GM19193 (cell line): ENCODE data around the gene BEX3.

ENCODE experiments used
- POLR2A ChIP-seq: IDR thresholded peaks from 4 replicates; pipeline ENCODE4 v1.6.1; 2011; ENCODE audit not compliant: insufficient read depth, insufficient read length; ENCODE audit errors: extremely low read depth

The BEX3 gene

GRCh38 chrX:103367502-103367901 is 8.8 kb upstream of the BEX3 start:
- TF ChIP-seq POLR2A, result no peak

GRCh38 chrX:103369479-103369878 is 6.9 kb upstream of the BEX3 start:
- TF ChIP-seq POLR2A, result no peak

GRCh38 chrX:103372886-103373285 is 3.5 kb upstream of the BEX3 start:
- TF ChIP-seq POLR2A, result no peak

DNA sequence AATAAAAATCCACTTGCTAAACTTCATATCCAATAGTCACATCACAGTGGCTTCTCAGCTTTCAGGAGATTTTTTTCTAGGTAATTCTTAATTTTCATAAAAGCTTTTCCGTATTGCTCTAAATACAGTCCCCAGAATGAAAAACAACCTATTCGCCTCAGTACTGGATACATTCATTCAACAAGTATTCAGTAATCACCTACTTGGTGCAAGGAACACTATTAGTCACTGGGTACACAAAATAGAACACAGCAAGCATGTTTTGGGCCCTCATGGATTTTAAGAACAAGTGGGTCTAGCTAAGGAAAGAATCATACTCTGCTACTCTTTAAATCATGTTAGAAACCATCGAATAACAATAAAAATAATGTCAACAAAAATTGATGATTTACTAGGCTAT is 2.8 kb upstream of the BEX3 start:
- TF ChIP-seq POLR2A, result no peak

GRCh38 chrX:103376979-103377324 is 614 bp downstream of the BEX3 start:
- no peak for TF ChIP-seq POLR2A

DNA sequence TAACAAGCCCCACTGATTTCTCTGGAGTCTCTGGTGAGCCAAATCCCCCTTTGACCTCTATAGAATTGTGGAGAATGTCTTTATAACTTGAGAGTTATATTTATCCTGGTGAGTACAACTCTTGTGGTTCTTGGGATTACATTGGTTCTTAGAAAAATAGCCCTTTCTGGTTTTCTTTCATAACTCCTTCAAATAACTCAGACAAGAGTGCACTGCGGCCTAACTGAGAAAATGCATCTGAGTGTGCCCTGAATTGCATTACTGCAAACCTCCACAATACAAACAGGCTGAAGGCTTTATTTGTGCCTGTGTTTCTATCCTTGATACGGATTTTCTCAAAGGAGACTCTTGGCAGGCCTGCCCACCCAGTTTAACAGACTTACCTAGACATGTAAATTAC is 2.7 kb downstream of the BEX3 start:
- TF ChIP-seq POLR2A, result no peak

DNA sequence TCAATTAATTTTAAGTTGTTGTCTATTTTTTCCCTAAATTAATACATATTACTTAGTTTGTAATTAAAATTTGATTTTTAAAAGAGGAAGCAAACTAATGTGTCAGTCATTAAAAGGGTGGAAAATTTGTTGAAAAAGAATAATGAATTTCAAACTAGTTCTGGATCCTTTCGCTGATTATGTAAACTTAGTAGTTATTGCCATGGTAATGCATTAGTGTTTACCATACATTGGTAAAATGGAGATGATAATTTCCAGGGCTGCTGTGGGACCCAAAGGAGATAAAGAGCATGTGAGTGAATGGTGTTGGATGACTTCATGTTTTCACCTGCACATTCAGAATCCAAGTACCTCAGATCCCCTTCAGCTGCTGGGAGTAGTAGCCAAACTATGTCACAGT is 6.5 kb downstream of the BEX3 start:
- TF ChIP-seq POLR2A, result no peak

GRCh38 chrX:103384672-103385071 is 8.3 kb downstream of the BEX3 start:
- no peak for TF ChIP-seq POLR2A

GRCh38 chrX:103386332-103386731 is 10.0 kb downstream of the BEX3 start:
- TF ChIP-seq POLR2A, result no peak

DNA sequence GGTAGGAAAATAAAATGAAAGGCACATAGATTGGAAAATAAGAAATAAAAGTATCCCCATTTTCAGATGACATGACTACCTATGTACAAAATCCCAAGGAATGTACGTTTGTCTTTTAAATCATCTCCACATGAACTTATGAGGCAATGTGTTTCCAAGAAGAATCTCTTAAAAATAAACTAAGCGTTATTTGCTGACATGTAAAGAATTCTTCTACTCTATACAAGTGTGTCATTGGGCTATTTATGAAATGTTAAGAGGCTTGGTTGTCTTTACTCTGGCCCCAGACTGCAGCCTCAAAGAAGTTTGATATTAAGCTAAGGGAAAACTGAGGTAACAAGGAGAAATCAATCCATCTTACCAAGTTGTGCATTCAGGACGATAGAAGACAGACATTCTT is 17.1 kb downstream of the BEX3 start:
- no peak for TF ChIP-seq POLR2A

DNA sequence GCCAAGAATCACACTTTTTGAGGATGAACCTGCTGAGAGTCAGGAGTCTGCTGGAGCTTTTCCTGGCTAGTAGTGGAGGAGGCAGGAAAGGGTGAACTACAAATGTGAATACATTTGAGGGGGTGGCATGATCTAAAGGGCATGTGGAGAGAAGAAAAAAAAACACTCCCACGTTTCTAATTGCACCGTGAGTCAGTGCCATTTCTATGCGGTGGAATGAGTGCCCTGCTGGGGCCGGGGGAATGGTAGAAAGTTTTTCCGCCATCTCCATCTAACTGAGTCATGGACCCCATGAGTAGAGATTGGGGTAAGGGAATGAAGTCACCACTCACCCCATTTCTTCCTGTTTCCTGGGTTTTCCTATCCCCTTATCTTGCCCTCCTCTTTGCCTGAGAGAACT is 19.8 kb downstream of the BEX3 start:
- TF ChIP-seq POLR2A, result no peak

GRCh38 chrX:103396660-103397059 is 20.3 kb downstream of the BEX3 start:
- no peak for TF ChIP-seq POLR2A

DNA sequence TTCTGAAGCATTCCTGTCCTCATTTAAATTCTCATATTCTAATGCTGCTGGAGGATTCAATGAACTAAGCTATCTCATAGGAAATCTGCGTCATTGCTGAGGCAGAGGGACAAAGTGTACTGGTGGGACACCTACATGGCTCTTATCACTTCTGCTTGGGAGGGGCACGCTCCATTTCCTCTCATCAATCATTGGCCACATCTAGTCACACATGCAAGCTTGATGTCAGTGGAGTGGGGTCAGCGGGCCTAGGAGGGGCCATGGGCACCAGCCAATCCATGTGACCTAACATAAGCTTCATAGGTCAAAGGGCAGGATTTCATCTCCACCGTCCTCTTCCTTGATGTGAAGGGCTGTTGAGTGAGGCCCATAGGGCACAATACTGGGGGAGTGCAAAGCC is 21.4 kb downstream of the BEX3 start:
- TF ChIP-seq POLR2A, result no peak

DNA sequence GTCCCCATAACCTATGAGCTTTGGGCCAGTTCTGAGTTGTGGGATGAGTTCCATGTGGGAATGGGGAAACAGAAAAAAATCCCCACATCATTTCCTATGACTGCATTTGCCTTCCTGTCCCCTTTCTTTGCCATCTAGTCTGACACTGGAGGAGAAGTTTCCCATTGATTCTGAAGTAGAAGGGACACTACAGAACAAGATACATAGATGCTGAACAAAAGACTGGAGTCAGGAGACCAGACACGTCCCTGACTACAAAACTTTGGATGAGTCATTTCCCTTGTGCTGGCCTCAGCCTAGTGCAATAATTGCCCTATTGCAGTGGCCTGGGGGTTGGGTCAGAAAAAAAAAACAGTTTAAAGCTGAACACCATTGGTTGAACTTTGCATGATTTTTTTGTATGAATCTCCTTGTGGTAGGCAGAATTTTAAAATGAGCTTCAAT is 22.1 kb downstream of the BEX3 start:
- TF ChIP-seq POLR2A, result no peak

DNA sequence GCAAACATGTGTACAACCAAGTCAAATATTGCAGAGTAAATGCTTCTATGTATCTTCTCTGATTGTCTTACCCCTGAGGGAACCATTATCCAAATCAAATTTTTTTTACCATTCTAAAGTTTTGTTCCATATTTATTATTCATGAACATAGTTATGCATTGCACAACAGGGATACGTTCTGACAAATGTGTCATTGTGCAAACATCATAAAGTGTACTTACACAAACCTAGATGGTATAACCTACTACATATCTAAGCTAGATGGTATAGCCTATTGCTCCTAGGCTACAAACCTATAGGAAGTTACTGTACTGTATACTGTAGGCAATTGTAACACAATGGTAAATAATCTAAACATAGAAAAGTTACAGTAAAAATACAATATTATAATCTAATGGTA is 23.4 kb downstream of the BEX3 start:
- no peak for TF ChIP-seq POLR2A

GRCh38 chrX:103400931-103401330 is 24.6 kb downstream of the BEX3 start:
- no peak for TF ChIP-seq POLR2A

DNA sequence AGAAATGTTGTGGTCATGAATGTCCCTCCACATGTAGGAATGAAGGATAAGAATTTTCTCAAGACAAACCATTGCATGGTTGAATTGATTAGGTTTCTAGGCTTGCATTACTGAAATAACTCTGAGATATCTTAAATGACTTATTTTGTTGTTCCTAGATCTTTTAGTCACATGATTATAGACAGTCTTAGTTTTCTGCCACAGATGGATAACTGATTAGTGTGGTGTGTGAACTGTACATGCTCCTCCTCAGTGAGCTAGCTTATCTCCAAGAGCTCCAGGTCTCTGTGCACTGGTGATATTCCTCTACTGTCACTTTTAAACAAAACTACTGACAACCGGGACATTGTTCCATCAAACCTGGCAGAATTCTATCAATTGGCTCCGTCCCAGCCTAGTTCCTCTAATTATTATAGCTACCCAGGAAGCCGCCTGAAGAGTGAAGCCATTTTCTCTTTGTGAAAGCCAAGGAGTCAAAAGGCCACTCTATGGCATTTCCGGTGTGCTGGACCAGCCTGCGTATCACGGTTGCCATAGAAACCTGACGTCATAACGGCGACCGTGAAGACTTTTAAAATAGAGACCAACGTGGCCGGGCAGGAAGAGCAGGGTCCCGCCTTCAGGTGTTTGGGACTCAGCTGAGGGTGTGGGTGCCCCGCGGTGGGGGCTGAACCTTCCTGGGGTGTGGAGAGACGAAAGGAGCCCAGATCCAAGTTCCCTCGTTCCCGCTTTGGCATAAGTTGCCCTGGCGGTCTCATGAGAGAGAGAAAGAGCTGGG is 28.1 kb downstream of the BEX3 start:
- no peak for TF ChIP-seq POLR2A
